HG03066 (cell line): ENCODE measurements around the gene PCSK2.

ENCODE experiments used
- ATAC-seq: cut with Tn5 transposase; IDR thresholded peaks from one replicate; pipeline ENCODE4 v1.9.1; 2021; ENCODE audit warnings: low read depth; ENCODE audit not compliant: unreplicated experiment

Gene PCSK2

GRCh38 chr20:17390655-17391054 lies 163.8 kb downstream of the PCSK2 start:
- no peak for ATAC-seq

GRCh38 chr20:17391127-17391771 lies 164.4 kb downstream of the PCSK2 start:
- ATAC-seq: no peak

DNA sequence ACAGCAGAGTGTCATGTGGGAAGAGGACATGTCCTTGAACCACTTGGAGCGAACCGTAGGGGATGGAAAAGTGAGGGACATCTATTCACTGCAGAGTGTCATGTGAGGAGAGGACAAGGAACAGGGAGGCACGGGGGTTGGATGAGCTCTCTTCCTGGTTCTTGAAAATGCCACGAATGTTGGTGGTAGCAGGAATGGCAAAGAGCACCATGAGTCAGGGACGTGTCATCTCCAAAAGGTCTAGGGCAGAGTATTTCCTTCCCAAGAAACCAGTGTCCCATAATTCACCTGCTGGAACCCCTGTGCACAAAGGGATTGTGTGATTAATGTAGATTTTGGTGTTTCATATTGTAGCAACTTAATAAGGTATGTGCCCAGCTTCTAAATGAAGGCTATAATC lies 167.6 kb downstream of the PCSK2 start:
- ATAC-seq: no peak

GRCh38 chr20:17395729-17396128 lies 168.9 kb downstream of the PCSK2 start:
- no peak for ATAC-seq

DNA sequence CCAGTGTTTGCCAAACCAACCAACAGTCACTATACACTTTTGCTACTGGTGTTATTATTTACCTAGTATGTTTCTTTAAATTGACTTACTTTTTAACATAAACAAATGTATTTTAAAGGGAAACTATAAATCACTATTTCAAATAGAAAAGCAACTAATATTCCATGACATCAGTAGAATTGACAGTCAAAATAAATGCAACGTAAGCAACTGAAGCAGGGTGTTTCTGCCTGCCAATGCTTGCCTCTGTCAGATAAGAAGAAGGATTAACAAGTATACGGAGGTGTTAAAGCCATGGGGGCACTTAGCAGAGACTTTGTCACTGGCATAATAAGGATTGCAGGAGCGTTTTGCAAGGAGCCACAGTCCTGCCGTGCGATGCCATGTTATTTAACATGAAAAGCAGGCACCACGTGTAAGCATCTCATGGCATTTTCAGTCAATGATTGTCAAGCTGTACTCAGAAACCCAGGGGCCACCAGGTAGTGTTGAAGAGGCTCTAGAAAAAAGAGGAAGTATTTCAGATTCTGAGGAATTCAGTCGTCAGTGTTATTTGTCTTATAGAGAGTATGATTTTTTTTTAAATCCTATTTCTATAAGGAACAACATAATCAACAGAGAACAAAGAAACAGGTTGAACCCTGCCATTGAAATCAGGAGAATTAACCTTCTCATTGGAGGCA lies 172.6 kb downstream of the PCSK2 start:
- ATAC-seq: no peak

GRCh38 chr20:17403461-17403860 lies 176.6 kb downstream of the PCSK2 start:
- ATAC-seq: no peak

GRCh38 chr20:17406051-17406590 lies 179.3 kb downstream of the PCSK2 start:
- no peak for ATAC-seq

GRCh38 chr20:17407550-17407949 lies 180.7 kb downstream of the PCSK2 start:
- no peak for ATAC-seq

GRCh38 chr20:17417225-17417624 lies 190.4 kb downstream of the PCSK2 start:
- no peak for ATAC-seq

- ATAC-seq: no peak
These were observed 191.9 kb downstream of the PCSK2 start for GRCh38 chr20:17418737-17419136.

- ATAC-seq: no peak
These were observed 192.7 kb downstream of the PCSK2 start for GRCh38 chr20:17419479-17420041.

GRCh38 chr20:17421493-17421892 lies 194.7 kb downstream of the PCSK2 start:
- no peak for ATAC-seq

DNA sequence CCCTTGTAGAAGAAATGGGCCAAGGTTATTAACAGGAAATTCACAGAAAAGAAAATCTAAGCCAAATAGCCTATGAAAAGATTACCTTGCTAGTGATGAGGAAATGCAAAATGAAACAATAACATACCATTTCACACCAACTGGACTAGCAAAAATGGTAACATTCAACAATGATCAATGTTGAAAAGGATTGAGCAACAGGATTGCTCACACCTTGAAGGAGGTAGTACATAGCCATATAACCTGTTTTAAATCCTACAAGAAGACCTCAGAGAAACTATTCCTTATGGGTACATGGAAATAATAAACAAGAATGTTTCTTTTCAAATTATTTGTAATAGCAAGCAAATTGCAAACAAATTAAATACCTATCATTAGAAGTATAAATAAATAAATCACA lies 196.9 kb downstream of the PCSK2 start:
- no peak for ATAC-seq

DNA sequence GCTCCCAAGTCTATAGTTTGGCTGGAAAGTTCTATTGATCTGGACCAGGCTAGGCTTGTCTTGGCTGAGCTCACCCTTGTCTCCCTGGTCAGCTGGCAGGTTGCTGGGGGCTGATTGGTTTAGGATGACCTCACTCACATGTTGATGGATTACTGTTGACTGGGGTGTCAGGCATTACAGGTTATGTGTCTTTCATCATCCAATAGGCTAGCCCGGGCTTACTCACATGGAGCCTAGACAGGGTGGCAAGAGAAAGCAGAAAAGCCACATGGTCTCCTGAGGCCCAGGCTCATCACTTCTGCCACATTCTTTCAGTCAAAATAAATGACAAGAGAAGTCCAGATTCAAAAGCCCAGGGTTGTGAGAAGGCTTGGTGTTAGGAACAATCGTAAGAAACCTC lies 200.8 kb downstream of the PCSK2 start:
- no peak for ATAC-seq

DNA sequence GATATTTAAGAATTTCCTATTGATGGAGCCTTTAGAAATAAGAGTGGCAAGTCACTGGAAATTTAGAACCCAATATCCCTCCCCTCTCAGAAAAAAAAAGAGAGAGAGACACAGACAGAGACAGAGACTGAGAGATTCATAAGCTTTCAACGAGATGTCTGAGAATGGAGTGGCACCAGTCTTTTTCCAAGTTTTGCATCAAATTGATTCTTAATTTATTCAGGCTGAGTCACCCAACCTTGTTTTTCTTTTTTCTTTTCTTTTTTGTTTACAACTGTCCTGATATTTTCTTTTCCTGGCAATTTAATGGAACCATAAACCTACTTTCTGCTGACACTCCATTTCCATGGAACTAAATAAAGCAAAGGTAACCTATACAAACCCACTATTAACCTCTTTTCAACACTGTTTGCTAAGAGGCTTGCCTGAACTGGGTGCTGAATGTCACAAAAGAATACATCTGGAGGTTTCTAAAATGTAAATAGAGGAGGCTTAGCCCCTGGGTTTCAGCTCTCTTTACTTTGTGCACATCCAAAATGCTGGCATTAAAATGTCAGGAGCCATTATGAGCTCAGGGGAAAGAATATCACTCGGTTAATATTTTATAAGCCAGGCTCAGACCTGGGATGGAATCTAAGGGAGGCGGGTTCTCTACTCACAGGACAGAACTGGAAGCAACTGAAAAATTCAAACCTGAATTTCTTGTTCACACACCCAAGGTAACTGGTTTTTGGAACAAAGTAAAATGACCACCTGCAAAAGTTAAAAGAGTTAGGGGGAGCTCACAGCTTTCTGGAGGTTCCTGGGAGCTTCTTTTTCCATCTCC lies 203.5 kb downstream of the PCSK2 start:
- no peak for ATAC-seq

DNA sequence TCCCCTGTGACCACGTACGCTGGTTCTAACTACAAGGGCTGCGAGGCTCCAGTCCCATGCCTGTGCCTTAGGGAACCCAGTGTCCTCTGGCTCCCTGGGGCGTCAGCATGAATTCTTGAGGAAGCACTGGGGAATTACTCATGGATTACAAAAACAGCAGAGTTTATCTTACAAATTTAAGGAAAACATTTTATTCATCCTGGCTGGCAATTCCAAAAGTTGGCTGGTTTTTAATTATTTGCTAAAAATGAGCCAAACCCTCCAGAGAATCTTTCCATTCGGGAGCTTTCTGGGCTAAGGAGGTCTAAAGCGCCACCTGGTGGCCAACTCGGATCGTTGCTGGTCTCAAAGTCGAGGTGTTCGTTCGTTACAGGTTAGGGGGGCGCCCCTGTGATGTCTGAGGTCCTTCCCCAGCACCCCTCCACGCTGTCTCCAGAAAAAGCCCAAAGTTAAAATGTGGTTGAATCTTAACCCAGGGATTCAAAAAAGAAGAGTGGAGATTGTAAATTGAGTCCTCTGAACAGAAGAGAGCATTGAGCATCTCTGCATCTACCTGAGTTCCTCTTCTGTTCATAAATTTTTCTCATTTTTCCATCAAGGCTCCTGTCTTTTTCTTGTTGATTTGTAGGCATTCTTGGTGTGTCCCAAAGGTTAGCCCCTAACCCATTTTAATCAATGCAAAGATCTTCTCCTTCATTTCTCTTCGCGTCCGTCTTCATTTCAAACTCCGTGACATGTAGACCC lies 205.0 kb downstream of the PCSK2 start:
- no peak for ATAC-seq

- ATAC-seq: no peak
These were observed 209.8 kb downstream of the PCSK2 start for GRCh38 chr20:17436664-17437063.

GRCh38 chr20:17437251-17437650 lies 210.4 kb downstream of the PCSK2 start:
- ATAC-seq: no peak

- ATAC-seq: no peak
These were observed 211.7 kb downstream of the PCSK2 start for GRCh38 chr20:17438436-17439039.
